Right ventricle myocardium superior (tissue), 1 donor: ENCODE data around the gene CPNE9. TPM values are rescaled to one million over a fixed set of nuclear protein-coding genes. Genes with fewer than 3 reads are reported as not detected.

Experiments
- ATAC-seq: fragments of 200-7000 bp; cut with Tn5 transposase; one replicate; pipeline ENCODE4 v1.9.1; 2020; ENCODE audit warnings: mild to moderate bottlenecking; ENCODE audit not compliant: poor library complexity
- DNase-seq: peaks from one replicate; pipeline ENCODE4 v3.0.0-alpha.2; 2020
- intact Hi-C: fragments of 100-400 bp; cut with DNase I; formaldehyde crosslinking; loops from one replicate; pipeline ENCODE4 v1.11.2; 2022
- total RNA-seq: library from RNA; stranded (reverse); fragmentation: NEBNext Ultra II Directional; extraction: Animal tissue kit (Norgen Biotek cat#: 25700); gene quantifications from one replicate; pipeline ENCODE4 v1.2.1, GENCODE V29; 2021
- donor health status: DM: no; HTN: yes; CAD: no; lungs with severe emphysema.

Gene CPNE9
- total RNA-seq, 1 donor from 2014 or later = not detected

DNA sequence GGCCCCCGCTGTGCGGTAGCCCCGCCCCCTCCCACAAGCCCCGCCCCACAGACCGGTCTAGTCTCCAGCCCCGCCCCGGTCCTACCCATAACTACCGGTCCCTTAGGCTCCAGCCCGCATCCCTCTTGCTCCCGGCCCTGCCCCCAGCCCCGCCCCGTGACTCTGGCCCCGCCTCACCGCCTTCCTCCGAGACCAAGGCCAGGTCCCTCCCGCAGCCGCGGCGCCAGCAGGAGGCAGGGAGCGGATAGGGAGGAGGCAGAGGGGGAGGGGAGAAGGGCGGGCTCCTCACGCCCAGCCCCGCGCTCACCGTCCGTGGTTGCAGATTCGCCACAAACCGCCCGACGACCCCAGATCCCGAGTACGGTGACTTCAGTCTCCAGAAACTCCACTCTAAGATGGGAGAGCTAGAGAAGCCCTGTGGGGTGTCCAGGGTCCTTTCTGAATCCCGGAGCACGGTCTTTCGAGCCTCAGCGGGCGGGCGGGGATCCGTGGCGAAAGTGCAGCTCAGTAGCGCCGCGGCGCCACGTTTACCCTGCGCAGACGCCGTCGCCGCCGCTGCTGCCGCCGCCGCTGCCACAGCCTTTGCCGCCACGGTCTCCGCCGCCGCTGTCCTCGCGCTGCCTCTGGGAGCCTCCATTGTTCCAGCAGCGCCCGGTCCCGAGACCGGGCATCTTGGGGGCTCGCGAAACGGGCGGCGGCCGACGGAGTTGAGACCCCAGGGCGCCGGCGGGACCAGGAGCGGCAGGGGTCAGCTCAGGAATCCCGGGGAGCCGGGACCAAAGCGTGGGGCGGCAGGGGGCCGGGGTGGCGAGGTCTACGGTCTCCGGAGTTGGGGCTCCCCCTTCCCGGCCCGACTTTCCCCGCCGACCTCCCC is 27.8 kb downstream of the CPNE9 start, which contains the start of gene BRPF1:
Gene BRPF1, plus strand, starts transcription at position 530 of the 874 bp plus-strand sequence. CDS start 2,406 bp downstream, outside the sequence.
- intact Hi-C loops = no loop called here
- ATAC-seq = peak; percentile 98

DNA sequence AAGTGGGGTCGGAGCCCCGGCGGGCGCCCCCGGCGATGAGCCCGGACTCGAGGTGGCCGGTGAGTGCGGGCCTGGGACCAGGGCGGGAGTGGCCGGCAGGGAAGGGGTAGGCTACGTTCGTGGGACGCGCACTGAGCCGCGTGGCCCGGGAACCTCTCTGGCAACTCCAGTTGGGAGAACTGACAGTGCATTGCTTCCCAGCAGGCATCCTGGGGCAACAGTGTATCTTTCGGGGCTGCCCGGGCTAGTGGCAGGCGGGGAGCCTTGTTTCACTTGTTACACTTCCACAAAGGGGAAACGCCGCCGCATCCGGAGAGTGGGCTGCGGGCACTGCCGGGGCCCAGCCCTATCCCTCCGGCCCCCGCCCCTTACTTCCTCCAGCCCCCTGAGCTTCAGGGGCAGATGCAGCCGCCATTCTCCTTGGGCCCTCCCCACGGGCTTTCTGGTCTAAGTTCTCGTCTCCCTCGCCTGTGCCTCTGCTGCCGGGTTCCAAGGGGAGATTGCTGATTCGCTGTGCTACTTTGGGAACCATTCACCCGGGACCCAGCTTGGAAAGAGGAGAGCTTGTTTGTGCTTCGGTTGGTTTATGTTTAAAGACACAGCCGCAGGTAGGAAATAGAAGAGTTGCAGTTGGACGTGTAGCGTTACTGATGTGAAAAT is 28.6 kb downstream of the CPNE9 start:
- peak; percentile 62 for DNase-seq
- intact Hi-C loops = no loop called here
- ATAC-seq = no peak

More for the DNA sequence above, 27.8 kb downstream of the CPNE9 start, which contains the start of gene BRPF1:
- peak; percentile 100 for DNase-seq

DNA sequence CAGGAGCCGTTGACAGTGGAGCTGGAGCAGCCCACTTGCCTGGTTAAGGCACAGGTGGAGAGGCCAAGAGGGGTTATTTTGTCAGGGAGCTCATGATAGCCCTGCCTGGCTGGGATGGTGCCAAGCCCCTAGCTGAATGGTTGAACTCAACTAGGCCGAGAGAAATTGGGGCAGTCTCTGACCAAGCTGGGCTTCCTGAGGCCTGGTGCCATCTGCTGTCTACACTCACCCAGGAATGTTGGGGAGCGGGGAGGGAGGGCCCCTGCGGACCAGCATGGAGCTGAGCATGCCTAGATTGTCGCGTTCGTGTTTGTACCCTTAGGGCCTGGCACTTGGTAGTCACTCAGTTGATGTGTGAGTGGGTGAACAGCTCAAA is 29.1 kb downstream of the CPNE9 start:
- intact Hi-C loops = no loop called here
- DNase-seq = no peak

GRCh38 chr3:9736831-9737230 is 33.2 kb downstream of the CPNE9 start:
- ATAC-seq (no peak), DNase-seq (no peak)
- intact Hi-C loops = no loop called here

More for the DNA sequence above, 29.1 kb downstream of the CPNE9 start:
- no peak for ATAC-seq

GRCh38 chr3:9739181-9739580 is 35.5 kb downstream of the CPNE9 start:
- no peak for ATAC-seq
- intact Hi-C loops = no loop called here

DNA sequence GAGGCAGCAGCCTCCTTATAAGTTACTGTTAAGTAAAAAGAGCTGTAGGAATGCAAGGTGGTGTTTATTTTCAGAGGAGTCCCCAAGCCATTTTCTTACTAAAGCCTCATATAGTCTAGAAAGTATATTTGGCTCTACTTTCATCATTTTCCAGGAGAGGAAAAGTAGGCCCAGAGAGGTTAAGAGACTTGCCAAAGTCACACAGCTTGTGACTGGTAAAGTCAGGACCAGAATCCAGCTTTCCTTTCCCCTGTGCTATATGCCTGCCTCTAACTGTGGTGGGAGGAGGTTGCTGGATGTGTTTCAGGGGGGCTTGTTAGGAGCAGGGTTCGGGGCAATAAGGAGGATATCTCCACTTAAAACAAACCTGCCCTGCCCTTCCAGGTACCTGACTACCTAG is 38.9 kb downstream of the CPNE9 start:
- no peak for ATAC-seq
- DNase-seq = no peak
- intact Hi-C loops = no loop called here

More at GRCh38 chr3:9739181-9739580, 35.5 kb downstream of the CPNE9 start:
- DNase-seq = no peak

GRCh38 chr3:9743548-9743947 is 39.9 kb downstream of the CPNE9 start:
- intact Hi-C loops = no loop called here

GRCh38 chr3:9744162-9744561 is 40.5 kb downstream of the CPNE9 start:
- no peak for DNase-seq
- ATAC-seq = no peak
- intact Hi-C loops = no loop called here

More at GRCh38 chr3:9743548-9743947, 39.9 kb downstream of the CPNE9 start:
- no peak for DNase-seq
- no peak for ATAC-seq

GRCh38 chr3:9745521-9745920 is 41.9 kb downstream of the CPNE9 start:
- intact Hi-C loops = no loop called here
- no peak for ATAC-seq

DNA sequence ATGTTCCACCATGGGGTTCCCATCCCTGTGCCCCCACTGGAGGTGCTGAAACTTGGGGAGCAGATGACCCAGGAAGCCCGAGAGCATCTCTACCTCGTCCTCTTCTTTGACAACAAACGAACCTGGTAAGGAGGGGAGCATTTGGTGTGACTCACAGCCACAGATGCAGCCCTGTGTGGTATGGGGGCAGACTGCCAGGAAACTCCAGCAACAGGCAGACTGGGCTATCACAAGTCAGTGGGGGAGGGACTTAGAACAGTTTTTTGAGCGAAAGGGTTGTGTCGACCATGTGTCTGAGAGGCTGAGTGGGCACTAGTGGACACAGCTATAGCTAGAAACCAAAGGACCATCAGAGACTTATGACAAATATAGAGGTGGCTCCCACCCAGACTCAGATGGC is 42.7 kb downstream of the CPNE9 start:
- ATAC-seq (no peak), DNase-seq (no peak)
- intact Hi-C loops = no loop called here

More at GRCh38 chr3:9745521-9745920, 41.9 kb downstream of the CPNE9 start:
- DNase-seq = no peak

- intact Hi-C loops = no loop called here
- DNase-seq = no peak
- no peak for ATAC-seq
Observed at GRCh38 chr3:9747267-9747666, 43.6 kb downstream of the CPNE9 start.

GRCh38 chr3:9748031-9748430 is 44.4 kb downstream of the CPNE9 start:
- DNase-seq (no peak), ATAC-seq (no peak)
- intact Hi-C loops = no loop called here

- intact Hi-C loops = no loop called here
- ATAC-seq = peak; percentile 3
- no peak for DNase-seq
Observed at GRCh38 chr3:9749296-9749644, 45.6 kb downstream of the CPNE9 start.

GRCh38 chr3:9749645-9750555 is 46.3 kb downstream of the CPNE9 start, which contains the start of gene OGG1:
OGG1 (plus strand) TSS chr3:9749952; CDS start chr3:9750287, 335 bp downstream.
- DNase-seq = peak; percentile 98
- intact Hi-C loops = no loop called here
- ATAC-seq = peak; percentile 97

- intact Hi-C loops = no loop called here
- ATAC-seq = no peak
- DNase-seq = no peak
Observed at GRCh38 chr3:9750556-9751411, 47.2 kb downstream of the CPNE9 start.

- ATAC-seq = no peak
- DNase-seq = no peak
- intact Hi-C loops = no loop called here
Observed at GRCh38 chr3:9754678-9755077, 51.0 kb downstream of the CPNE9 start.

GRCh38 chr3:9757427-9757826 is 53.8 kb downstream of the CPNE9 start:
- ATAC-seq = no peak

More at GRCh38 chr3:9757427-9757826, 53.8 kb downstream of the CPNE9 start:
- intact Hi-C loops = no loop called here
- DNase-seq = no peak
